GM12878 (cell line): ENCODE results near the gene SORBS1. TPM values are rescaled to one million over a fixed set of nuclear protein-coding genes. Genes with fewer than 3 reads are reported as not detected.

ENCODE experiments used
- ATF2 ChIP-seq: IDR thresholded peaks from 2 replicates; pipeline ENCODE4 v1.6.1; 2012; ENCODE audit warnings: low read length, inconsistent platforms
- BCL3 ChIP-seq: IDR thresholded peaks from 2 replicates; pipeline ENCODE4 v1.6.1; 2011; ENCODE audit warnings: borderline replicate concordance, low read depth, mild to moderate bottlenecking, moderate library complexity, low read length; ENCODE audit not compliant: insufficient read depth, poor library complexity, severe bottlenecking
- BCLAF1 ChIP-seq: fragments of 450-650 bp; IDR thresholded peaks from 2 replicates; pipeline ENCODE4 v1.6.1; 2017; ENCODE audit warnings: antibody characterized with exemption, mild to moderate bottlenecking, moderate library complexity
- CREB1 ChIP-seq: IDR thresholded peaks from 2 replicates; pipeline ENCODE4 v1.6.1; 2012; ENCODE audit warnings: low read depth, mild to moderate bottlenecking, inconsistent platforms
- EGR1 ChIP-seq, 2 experiments: IDR thresholded peaks; 1 replicate in 1 of 2; 2 replicates in 1 of 2; pipeline ENCODE4 v1.6.1; 2011 to 2012; ENCODE audit warnings: low read depth in 2 of 2, low read length in 2 of 2, borderline replicate concordance in 1 of 2, mild to moderate bottlenecking in 1 of 2, moderate library complexity in 1 of 2
- ESRRA ChIP-seq: IDR thresholded peaks from 2 replicates; pipeline ENCODE4 v1.6.1; 2012; ENCODE audit warnings: mild to moderate bottlenecking, low read length, improper control_type of control experiment
- FOS ChIP-seq: IDR thresholded peaks from 3 replicates; pipeline ENCODE4 v1.6.1; 2011; ENCODE audit warnings: borderline replicate concordance; ENCODE audit not compliant: insufficient read length; ENCODE audit errors: extremely low read depth
- IKZF2 ChIP-seq, 2 experiments: fragments of 450-650 bp; IDR thresholded peaks; 2 replicates each; pipeline ENCODE4 v1.6.1; 2017; ENCODE audit warnings: mild to moderate bottlenecking in 2 of 2, moderate library complexity in 2 of 2
- JUND ChIP-seq: IDR thresholded peaks from 2 replicates; pipeline ENCODE4 v1.6.1; 2012; ENCODE audit warnings: low read depth, mild to moderate bottlenecking, low read length, improper control_type of control experiment, moderate library complexity
- MTA2 ChIP-seq: fragments of 450-650 bp; IDR thresholded peaks from 2 replicates; pipeline ENCODE4 v1.6.1; 2016; ENCODE audit warnings: low read depth, mild to moderate bottlenecking, moderate library complexity
- NR2C2 ChIP-seq: IDR thresholded peaks from 2 replicates; pipeline ENCODE4 v1.6.1; 2011; ENCODE audit warnings: borderline replicate concordance, low read depth; ENCODE audit not compliant: control insufficient read depth, insufficient read length
- NR2F1 ChIP-seq: fragments of 450-650 bp; conservative IDR thresholded peaks from 2 replicates; pipeline ENCODE4 v1.6.1; 2017; ENCODE audit warnings: mild to moderate bottlenecking
- TBL1XR1 ChIP-seq: IDR thresholded peaks from 2 replicates; pipeline ENCODE4 v1.6.1; 2012; ENCODE audit warnings: low read depth, low read length, improper control_type of control experiment
- TCF7 ChIP-seq: IDR thresholded peaks from 2 replicates; pipeline ENCODE4 v1.6.1; 2014; ENCODE audit warnings: antibody characterized with exemption, borderline replicate concordance
- USF1 ChIP-seq: IDR thresholded peaks from 2 replicates; pipeline ENCODE4 v1.6.1; 2011; ENCODE audit warnings: borderline replicate concordance, low read depth, mild to moderate bottlenecking, moderate library complexity, mixed read lengths, low read length; ENCODE audit not compliant: insufficient read depth; ENCODE audit errors: extremely low read length
- YY1 ChIP-seq: IDR thresholded peaks from 2 replicates; pipeline ENCODE4 v1.6.1; 2011; ENCODE audit warnings: low read depth, mild to moderate bottlenecking, low read length
- ZBED1 ChIP-seq: IDR thresholded peaks from 2 replicates; pipeline ENCODE4 v1.6.1; 2016; ENCODE audit warnings: borderline replicate concordance
- ZBTB40 ChIP-seq: fragments of 450-650 bp; IDR thresholded peaks from 2 replicates; pipeline ENCODE4 v1.6.1; 2016; ENCODE audit warnings: mild to moderate bottlenecking, moderate library complexity, borderline replicate concordance
- ZNF622 ChIP-seq: fragments of 450-650 bp; IDR thresholded peaks from 2 replicates; pipeline ENCODE4 v1.6.1; 2017; ENCODE audit warnings: mild to moderate bottlenecking, inconsistent platforms
- polyA plus RNA-seq, 11 experiments: library from polyadenylated mRNA; depleted of rRNA in 4 of 11; unstranded in 6 of 11; stranded (reverse) in 5 of 11; fragments of >200 nt; fragmentation: Nextera tagmentation in 4 of 11; fragmentation: Illumina TruSeq in 1 of 11; extraction: Ambion mirVana in 4 of 11; extraction: Trizol in 1 of 11; gene quantifications; 1 replicate in 1 of 11; 2 replicates in 10 of 11; pipeline versions ENCODE4 v1.2.1 to v1.2.3, GENCODE V29; 2011 to 2016; ENCODE audit warnings: inconsistent platforms in 2 of 11, missing spikeins in 2 of 11, low read depth in 1 of 11
- total RNA-seq, 4 experiments: library from RNA; depleted of rRNA in 3 of 4; stranded (reverse); fragments of >200 nt in 3 of 4; fragmentation: Illumina TruSeq in 1 of 4; extraction: Trizol in 1 of 4; gene quantifications; 2 replicates each; pipeline versions ENCODE4 v1.2.1 to v1.2.3, GENCODE V29; 2013 to 2021

The SORBS1 gene
- total and polyA plus RNA-seq, 10 of the 15 experiments (the other 5 are each of a cell fraction or from before 2014, with no cell fraction given): 0.13 to 0.75 (median 0.39) TPM

- TF ChIP-seq ATF2 (no peak; the same call in 1 of the 2 replicates), IKZF2 (IDR thresholded peaks at IDR 0.05) (peak; percentile 65 to 77), YY1 (no peak), MTA2 (peak; percentile 71; the same call in 1 of the 2 replicates), JUND (no peak), FOS (no peak), TBL1XR1 (no peak), BCLAF1 (no peak), USF1 (no peak), NR2C2 (no peak), ZBED1 (peak; percentile 50; the same call in 1 of the 2 replicates), BCL3 (peak; percentile 27), ZBTB40 (no peak), ESRRA (no peak), TCF7 (peak; percentile 89), EGR1 (IDR thresholded peaks at IDR 0.05; ENCODE audit: borderline replicate concordance in 1 of 2, low read depth in 2 of 2, low read length in 2 of 2) (peak in 1 of 2 experiments; percentile 84; a peak in 2 of 3 replicates), ZNF622 (no peak), NR2F1 (no peak), CREB1 (no peak)
Measured at GRCh38 chr10:95384011-95384704, 177.0 kb downstream of the SORBS1 start (continued).
